NCI-H2196 treated with DMSO at 0.1 percent for 48 hours (cell line): ENCODE measurements around the gene ATAT1.

Experiments
- DNase-seq: peaks from one replicate; lab custom pipeline; 2025; ENCODE audit not compliant: unreplicated experiment; lab: John Stamatoyannopoulos, UW

ATAT1 gene

GRCh38 chr6:30683183-30683979 is 56.7 kb downstream of the ATAT1 start:
- no peak for DNase-seq

DNA sequence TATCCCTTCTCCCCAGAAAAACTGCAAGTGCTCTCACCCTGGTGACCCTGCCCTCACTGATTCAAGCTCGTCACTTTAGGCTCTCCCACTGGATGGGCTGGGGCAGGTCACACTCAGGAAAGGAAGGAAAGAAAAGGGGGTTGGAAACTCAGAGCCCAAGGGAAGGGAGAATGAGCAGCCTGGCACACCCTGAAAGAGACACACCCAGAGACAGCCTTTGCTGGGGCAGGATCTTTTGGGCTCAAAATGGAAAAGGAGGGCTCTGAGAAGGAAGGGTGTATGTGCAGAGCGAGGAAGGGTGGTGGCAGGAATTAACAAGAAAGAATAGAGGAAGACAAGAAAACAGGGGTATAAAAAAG is 57.3 kb downstream of the ATAT1 start:
- no peak for DNase-seq

DNA sequence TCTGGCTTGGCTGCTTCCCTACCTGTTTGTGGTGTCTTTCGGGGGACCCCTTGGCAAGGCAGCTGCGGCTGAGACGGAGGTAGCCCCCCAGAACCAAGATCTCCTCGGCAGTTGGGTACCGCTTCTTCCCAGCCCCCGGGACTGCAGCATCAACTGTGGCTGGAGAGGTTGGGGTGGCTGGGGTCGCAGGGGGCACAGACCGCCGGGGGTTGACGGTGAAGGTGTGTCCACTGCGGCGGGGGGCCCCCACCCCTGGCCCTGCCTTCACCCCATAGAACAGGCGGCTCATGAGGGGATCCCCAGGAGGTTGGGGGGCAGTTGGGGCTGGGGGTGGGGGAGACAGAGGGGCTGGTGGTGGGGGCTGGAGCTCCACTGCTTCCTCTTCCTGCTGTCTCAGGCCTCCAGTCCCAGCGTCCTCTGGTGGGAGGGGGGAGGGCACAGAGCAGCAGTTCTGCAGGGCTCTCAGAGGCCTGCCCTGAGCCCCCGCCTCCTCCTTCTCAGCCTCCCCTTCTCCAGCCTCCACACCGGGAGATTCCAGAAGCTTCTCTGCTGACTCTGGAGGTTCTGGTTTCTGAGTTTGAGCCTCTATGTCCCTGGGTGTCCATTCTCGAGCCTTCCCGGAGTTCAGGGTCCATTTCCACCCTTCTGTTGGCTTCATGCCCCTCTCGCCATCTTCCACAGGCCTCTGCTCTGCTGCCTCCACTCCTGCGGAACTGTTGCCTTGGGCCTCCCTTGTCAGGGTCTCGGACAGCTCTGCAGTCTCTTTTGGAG is 57.9 kb downstream of the ATAT1 start:
- DNase-seq, result no peak

GRCh38 chr6:30685157-30686008 is 58.7 kb downstream of the ATAT1 start:
- no peak for DNase-seq

DNA sequence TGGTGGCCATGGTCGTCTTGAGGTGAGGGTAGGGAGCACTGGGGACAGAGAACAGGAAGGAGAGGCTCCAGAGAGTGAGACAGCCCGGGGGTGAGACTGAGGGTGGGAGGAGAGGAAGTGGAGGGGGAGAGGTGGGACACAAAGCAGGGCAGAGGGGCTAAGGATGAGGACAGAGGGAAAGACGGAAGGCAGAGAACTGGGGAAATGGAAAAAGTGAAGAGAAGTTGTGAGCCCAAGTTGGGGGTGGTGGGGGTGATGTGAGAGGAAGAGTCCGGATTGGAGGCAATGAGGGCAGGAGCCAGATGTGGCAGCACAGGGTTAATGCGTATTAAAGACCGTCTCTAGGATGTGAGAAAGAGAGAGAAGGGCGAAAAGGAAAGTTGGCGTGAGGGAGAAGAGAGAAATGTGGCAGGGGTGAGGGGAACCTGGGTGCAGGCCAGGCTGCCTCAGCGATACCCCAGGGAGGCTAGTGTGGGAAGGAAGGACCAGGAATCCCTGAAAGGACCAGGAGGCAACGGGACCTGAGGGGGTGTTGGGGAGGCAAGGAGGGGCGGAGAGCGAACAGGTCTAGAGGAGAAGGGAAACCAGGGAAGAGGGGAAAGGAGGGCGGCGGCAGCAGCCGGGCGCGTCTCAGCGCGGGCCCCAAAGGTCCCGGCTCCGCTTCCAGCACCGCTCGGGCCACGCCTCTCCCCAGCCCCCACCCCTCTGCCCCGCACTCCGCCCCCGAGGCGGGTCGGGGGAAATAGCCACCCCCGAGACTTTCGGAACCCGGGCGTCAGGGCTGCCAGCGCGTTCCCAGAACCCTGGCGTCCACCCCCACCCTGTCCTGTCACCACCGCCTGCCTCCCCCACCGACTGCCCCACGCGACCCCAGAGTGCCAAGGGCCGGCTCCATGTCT is 59.6 kb downstream of the ATAT1 start, which contains the start of gene PPP1R18:
Gene PPP1R18 (minus strand): TSS at position 637 of the 899 bp plus-strand sequence. CDS start 627 bp downstream, at position 10.
- no peak for DNase-seq

- DNase-seq, result peak; percentile 58
Observed at GRCh38 chr6:30686908-30687658, 60.4 kb downstream of the ATAT1 start.

GRCh38 chr6:30687659-30688431 is 61.2 kb downstream of the ATAT1 start:
- no peak for DNase-seq

DNA sequence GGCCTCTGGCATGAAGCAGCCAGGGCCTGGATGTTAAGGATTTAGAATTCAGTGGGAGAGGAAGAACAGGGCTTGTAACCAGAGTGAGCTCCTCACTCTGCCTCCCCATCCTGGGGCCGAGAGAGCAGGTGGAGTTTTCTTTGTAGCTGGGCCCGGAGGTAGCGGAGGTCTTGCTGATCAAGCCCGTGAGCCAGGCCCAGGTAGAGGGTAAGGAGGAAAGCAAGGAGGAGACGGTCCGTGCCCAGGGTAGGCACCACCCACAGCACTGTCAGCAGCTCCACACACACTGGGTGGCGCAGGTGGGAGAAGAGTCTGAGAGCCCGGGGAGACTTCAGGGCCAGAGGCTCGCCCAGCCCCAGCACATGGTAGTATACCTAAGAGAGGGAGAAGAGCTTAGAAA is 61.9 kb downstream of the ATAT1 start:
- DNase-seq, result no peak

DNA sequence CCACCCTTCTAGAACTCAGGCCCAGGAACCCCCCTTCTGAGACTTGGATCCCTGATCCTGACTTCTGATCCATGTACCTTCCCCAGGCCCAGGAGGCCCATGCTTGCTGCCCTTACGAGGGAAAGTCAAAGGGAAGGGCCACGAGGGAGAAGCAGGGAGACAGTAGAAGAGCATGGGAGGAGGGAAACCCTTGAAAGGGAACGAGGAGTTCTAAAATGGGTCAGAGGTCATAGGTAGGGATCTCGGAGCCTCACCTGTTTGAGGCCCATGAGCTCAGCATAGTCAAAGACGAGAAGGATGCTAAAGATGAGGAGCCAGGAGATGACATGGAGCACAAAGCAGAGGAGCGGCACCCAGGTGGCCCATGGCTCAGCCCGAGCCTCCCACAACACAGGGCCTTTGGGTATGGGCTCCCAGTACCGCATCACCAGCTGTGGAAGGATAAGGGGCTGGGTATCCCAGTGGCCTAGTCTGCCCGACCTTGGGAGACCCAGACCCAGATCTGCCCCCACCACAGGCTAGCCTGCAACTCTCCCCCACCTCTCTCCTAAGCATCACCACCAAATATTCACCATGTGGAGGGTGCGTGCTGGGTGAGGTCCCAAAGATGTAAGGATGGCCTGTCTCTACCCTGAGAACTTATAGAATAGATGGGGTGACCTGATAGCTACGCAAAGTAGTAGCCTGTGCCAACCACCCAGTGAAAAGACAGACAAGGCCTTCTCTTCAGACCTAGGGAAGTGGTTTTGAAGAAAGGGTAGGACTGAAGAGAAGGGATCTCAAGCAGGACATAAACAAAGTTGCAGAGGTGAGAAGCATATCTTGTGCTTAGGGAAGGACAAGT is 62.6 kb downstream of the ATAT1 start:
- no peak for DNase-seq

- DNase-seq, result no peak
Observed at GRCh38 chr6:30689985-30690384, 63.3 kb downstream of the ATAT1 start.

DNA sequence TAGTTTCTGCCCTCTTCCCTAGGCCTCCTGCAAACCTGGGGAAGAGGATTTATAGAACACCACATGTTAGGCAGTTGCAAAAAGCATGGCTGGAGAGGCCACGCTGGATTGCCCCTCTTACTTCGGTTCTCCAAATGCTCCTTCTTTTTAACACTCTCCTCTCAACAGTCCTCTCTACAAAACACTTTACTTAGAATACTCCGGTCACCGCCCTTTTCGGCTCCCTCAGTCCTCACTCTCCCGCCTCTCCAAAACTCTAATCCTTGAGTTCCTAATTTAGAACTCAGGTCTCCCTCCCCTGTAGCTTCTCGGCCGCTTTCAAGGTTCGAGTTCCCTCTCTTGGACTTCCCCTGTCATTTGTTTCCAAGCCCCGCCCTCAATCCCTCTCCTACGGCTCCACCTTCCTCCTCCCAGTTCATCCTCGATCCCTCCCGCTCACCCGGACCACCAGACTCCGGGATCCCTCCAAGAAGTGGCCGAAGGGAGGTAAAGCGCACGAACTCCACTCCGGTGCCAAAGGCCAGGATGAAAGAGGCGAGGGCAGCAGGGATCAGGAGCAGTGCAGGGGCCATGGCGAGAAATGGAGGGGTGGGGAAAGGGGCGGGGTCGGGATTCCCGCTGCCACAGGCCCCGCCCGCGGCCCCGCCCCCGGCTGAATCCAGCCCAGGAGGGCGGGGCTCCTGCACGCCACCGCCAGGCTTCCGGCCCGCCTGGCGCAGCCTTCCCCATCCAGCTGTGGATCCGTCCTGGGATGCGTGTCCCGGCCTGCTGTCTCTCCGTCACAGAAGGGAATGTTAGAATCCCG is 63.9 kb downstream of the ATAT1 start, which contains the start of gene NRM:
Gene NRM (minus strand): TSS at position 582 of the 805 bp plus-strand sequence. CDS start 10 bp downstream, at position 572.
- DNase-seq, result peak; percentile 75

DNA sequence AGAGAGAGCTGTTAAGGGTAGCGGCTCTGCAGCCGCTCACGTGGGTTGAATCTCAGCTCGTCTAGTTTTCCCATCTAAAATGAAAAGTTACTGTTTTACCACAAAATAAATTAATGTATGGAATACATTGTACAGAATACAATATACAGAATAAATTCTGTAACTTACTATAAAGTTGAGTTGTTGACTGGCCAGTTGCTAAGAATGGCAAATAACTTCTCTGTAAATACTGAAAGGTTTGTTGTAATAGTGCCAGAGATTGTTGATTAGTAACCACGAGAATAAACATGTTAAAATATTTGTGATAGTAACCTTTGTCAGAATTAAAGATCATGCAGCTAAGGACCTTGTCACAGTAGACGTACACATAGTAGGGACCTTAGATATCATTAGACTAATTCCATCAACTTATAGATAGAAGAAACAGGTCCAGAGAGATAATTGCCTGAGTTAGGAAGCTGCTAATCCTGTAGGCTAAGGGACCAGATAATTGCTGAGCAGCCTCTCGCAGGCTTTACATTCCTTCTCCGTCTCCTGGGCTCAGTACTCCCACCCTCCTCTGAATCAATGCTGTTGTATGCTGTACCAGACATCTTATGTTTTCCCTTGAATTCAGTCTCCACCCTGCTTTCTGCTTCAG is 64.7 kb downstream of the ATAT1 start:
- DNase-seq, result no peak
